Stimulated activated CD8-positive, alpha-beta memory T cell treated with anti-CD3 and anti-CD28 coated beads, Interleukin-4, amount 100 ng/mL, for 4 hours (primary cell): ENCODE results near the gene MOB3B.

Experiments
- DNase-seq, 2 donors: peaks; one replicate each; pipeline ENCODE4 v3.0.0-alpha.2; 2020; ENCODE audit warnings: low read depth in 2 of 2, low spot score in 1 of 2

MOB3B gene

DNA sequence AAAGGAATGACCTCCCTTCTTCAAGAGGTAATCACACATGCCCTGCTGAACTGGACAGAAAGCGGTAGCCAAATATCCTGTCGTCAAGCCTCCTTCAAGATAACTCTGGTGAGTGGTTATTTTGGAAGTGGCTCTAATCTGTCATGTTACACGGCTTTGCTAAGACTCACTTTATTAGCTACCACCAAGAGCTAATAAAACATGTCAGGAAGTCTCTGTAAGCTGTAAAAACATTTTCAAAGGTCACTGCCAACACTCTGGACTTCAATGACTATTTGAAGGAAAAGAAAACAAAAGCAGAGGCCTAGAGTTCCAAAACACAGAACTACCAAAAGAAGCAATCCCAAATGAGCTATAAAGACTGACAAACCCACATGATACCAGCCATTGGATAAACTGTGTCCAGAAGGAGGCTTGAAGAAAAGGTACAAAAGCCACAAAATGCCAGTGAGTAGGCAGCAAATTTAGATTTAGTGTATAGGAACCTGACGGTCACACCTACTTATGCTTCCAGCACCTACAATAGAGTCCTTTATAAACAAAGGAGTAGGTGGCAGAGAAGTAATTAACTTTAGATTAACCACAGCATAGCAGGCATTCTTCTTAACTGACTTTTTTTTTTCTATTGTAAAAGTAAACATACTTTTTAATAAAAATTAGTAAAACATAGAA is 135.3 kb downstream of the MOB3B start:
- no peak for DNase-seq

DNA sequence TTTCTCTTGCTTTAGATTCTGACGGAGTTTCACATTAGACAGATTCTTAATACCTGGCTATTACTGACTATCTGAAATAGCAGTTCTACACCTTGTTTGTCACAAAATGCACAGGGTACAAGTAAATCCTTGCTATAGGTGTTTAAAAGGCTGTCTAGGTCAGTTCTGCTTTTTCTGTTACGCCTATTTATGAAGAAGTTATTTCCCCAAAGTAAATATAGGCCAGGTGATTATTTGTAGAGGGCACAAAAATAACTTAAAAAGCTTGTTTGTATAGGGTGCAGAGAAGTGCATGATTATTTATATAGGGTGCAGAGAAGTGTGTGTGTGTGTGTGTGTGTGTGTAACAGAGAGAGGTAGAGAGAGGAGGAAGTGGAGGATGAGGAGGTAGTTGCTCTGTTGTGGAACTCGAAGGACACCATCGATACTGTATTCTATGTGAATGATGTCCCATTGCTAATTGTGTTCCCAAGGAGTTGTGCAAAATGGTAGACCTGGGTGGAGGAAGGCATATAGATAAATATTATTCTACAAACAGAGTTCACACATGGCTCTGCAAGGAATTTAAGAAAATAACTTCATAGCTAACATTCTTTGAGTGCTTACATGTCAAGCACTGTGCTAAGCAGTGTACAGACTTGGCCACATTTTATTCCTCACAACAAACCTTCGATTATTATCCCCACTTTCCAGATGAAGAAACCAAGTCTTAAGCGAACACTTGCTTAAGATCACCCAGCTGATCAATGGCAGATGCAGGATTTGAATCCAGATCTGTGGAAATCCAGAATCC is 136.4 kb downstream of the MOB3B start:
- DNase-seq, result no peak

DNA sequence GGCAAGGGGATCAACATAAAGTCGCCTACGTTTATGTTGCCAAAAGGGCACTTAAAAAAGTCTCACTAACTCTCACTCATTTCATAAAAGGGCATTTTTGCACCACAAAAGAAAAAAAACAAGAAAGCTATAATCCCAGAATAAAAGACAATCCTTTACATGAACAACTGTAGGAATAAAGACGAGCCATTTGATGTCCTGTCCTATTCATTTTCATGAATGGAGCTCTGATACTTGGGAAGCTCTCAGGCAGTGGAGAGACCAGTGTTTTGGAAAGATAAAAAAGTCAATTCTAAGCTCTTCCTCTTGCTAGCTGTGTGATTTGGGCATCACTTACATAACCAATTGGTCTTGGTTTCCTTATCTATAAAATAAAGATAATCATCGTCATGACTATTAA is 137.2 kb downstream of the MOB3B start:
- no peak for DNase-seq

DNA sequence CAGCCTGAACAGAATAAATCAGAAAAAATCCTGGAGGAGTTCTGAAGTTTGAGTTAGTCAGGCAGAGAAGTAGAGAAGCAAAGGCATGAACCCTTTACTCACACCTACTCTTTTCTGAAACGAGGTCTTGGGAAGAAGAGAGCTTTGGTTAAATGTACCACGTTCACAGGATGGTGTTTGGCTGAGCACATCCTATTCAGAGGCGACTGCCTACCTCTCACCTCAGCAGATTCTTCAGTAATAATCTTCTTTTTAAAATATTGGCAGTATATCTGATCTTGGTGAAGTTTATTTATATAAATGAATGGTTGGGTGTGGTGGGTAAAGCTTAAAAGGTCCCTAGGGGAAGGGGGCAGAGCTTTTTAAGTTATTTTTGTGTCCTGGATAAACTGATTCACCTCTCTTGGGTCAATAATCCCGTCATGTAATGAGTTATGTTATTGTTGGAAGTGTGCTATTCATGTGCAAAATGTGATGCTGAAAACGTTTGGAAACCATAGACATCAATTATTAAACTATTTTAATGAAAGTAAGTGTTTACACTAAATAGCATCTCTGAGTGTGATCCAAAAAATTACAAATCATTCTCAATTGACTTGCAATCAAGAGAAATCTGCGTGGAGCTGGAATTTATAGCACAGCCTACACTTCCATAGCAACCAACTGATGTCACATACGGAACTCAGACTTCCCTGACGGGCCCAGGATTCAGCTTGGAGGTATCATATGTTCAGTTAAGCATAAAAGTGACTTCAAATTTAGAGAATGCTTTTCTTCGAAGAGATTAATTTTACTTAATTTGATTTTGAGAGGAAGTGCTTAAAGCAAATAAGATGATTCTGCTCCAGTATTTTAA is 138.3 kb downstream of the MOB3B start:
- DNase-seq, result no peak

DNA sequence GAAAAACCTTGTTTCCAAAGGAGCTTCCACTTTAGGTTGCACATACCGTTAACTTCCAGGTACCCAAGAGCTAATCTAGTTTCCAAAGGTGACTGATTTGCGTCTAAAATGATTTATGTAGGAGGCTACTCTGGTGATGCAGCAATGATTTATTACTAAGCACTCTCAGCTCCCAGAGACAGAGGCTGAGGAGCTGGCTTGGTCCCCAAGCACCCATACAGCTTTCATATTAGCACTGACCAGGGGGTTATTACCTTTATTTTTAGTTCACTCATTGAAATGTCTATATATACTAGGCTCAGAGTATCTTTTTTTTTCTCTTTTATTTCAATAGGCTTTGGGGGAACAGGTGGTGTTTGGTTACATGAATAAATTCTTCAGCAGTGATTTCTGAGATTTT is 141.5 kb downstream of the MOB3B start:
- no peak for DNase-seq

DNA sequence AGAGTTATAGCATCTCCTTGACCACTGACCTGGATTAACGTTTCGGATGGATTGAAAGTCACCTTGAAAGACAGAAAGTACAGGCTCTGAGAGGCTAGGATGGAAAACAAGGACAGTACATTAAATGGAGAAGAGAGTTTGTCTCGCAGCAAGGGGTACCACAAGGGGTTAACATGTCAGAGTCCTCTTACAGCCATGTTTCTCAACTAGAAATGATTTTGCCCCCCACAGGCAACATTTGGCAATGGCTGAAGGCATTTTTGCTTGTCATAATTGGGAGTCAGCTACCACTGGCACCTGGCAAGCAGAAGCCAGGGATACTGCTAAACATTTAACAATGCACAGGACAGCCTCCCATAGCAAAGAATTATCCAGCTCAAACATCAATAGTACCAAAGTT is 141.9 kb downstream of the MOB3B start:
- DNase-seq, result no peak

DNA sequence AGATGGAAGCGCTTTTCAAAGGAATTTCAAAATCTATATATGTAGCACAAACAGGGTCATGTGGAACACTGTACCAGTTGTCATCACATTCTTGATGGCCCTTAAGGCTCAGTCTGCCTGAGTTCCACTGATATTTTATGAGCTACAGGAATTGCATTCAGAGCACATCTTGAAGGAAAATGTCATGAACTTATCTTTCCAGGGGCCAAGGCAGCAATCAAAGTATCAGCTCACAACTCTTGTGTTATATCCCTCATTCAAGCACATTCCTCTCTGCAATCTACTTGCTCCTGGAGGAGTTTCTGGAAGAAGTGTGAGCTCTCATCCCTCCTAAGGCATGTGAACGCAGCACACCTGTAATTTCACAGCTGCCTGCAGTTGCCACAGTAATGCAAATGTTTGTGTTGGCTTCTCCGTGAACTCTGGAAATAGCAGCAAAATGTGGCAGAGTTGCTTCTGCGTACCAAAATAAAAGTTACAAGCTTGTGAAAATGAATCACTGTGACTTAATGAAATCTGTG is 143.0 kb downstream of the MOB3B start:
- no peak for DNase-seq

DNA sequence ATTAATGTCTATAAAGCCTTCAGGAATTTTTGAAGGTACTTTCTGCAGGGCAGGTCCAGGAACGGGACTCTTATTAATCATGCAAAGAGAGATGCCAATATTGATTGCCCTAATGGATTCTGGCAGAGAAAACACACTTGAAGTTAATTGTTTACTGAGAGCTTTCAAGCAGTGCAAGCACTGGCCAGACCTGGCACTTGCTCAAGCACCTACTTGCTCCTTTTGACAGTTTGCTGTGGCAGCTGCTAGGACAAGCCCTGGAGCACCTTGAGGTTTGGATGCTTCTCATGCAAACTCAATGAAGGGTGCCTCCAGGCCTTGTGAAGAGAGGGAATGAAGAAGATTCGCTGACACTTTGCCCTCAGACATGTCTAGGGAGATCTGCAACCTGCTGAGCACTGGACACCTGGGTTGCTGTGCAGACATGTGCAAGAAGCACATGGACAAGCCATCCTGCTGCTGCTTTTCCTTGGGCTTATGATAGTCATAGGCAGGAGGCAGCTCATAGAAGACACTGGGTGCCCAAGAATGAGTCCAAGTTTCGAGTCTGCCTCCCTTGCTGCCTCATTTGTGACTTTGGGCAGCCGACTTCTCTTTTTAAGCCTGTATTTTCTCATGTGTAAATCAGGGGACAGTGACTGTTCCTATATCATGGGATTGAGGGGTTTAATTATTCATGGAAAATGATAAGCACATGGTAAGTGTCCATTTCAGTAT is 143.8 kb downstream of the MOB3B start:
- DNase-seq, result no peak

DNA sequence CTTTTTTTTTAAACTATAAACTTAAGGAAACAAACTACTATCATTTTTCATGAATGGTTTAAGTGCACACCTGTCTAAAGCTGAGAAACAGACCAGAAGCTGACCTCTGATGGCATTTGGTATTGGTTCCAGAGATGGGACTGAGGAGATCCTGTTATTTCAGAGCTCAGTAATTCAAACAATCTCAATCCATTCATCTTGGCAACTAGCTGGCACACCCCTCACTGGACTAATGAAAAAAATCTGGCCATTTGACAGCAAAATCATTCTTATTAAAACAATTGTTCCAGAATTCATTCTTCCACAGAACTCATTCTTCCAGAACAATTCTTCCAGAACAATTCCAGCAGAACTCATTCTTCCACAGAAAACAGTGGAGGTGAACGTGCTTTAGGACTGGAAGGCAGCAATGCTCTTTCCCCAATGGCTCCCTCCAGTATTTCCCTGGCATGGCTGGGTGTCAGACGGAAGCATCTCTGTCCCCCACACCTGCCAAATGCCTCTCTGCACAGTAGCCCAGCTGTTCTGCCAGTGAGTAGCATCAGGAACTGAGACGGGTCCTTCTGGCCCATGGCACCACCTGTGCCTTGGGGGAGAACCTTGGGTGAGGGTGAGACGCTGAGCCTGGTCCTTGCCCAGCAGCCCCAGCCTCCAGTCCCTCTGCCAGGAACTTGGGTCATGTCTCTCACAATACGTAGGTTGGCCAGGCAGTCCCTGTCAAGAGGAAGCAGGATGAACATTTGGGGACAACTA is 145.2 kb downstream of the MOB3B start:
- no peak for DNase-seq

DNA sequence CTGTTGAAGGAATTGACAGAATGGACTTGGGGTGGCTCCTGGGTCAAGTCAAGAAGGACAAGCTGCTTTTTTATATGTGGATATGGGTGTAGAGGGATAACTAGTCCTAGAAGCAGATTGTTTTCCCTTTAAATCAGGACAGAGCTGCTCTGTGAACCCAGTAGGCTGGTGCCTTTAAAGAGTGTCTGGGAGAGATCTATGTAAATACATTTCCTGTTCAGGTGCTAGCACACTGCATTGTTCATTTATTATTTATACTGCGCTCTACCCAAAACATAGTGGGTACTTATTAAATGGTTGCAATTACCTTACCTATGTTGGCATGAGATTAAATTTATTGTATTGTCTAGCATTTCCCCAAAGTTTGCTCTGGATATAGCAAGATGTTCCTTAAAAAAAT is 146.1 kb downstream of the MOB3B start:
- DNase-seq, result no peak

DNA sequence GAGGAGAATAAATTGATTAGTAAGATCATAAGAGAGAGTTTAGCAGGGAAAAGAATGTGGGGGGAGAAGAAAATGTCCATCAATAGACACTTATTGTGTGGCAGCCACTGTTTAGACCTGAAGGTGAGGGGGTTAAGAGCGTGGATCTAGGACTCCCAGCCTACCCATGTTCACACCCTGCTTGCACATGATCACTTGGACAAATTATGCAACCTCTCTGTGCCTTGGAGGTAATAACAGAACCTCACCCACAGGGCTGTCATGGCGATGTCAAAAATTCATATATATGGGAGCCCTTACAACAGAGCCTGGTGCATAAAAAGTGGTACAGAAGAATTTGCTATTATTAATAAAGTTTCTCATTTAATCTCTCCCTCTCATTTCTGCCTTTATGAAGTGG is 146.6 kb downstream of the MOB3B start:
- DNase-seq, result no peak

DNA sequence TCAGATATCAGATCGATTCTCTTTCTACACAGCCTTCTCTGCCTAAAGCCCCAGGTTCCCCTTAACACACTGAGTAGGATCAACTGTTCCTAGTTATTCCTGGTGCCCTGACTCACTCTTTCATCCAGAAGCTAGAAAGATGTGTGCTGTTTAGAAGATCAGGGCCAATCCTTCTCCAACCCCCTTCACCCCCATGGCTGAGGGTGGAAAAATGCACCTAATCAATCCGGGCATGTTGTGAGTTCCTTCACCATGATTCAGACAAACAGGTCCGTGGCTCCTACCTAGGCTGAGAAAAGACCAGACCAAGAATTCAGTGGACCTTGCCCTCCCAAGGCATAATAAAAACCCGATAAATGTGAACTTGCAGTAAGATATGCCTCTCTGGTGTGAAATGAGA is 147.3 kb downstream of the MOB3B start:
- DNase-seq, result no peak

DNA sequence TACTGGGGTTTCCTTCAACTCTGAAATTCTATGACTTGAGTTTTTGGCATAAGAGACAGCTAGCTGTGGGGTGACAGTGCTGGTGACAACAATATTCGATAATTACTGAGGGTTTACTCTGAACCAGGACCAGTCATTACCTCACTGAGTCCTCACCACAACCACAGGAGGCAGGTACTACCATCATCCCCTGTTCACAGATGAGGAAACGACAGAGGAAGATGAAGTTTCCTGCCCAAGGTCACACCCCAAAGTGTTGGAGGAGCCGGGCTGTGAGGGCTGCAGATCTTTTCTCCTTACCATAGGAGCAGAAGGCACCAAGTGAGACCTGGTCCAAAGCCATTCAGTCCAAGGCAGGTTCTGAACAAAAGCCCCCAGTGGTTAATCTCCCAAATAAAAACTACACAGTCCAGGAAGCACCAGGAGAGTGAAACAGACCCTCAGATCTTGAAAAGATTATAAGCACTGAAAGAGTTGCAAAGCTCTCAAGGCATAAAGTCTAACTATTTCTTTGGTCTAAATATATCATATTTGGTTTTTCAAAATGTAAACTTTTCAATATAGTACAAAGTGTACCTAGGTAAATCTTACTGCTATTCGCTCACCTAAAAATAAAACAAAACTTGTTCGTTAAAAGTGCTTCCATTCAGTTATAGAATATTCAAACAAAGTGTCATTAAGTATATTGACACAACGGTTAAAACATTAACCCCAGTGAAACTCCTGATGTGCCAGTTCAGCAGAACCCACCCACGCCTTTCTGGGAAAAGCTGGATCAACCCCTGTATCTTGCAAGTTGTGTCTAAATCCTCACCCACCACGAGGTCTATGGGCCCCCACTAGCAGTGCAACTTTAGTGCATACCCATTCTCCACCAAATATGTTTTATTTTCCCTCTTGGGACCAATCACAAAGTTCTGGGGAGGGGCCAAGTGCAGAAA is 150.0 kb downstream of the MOB3B start:
- DNase-seq, result no peak

DNA sequence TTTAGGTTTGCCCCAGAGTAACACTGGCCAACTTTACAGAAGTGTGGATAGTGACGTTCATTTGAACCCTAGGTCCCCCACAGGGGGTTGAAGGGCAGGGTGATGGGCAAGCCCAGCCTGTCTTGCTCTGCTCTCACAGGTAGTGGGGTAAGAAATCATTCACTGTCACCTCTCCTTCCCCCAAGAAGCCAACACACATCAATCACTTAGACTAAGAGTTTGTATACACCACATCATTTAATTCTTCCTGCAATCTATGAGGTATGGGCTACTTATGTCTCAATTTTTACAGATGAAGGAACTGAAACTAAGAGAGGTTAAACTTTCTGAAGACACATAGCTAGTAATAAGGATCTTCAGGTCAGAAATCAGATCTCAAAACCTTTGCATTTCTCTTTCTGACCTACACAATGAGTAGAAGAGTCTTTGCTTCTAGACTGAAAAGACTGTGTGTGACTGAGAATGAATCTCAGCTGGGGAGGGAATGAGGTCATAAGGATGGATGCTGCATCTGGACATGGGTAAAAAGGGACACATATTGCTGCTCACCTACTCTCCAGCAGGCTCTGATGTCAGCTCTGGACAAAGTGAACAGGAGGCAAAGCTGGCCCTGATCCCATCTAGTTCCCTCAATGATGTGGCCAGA is 151.7 kb downstream of the MOB3B start:
- no peak for DNase-seq

DNA sequence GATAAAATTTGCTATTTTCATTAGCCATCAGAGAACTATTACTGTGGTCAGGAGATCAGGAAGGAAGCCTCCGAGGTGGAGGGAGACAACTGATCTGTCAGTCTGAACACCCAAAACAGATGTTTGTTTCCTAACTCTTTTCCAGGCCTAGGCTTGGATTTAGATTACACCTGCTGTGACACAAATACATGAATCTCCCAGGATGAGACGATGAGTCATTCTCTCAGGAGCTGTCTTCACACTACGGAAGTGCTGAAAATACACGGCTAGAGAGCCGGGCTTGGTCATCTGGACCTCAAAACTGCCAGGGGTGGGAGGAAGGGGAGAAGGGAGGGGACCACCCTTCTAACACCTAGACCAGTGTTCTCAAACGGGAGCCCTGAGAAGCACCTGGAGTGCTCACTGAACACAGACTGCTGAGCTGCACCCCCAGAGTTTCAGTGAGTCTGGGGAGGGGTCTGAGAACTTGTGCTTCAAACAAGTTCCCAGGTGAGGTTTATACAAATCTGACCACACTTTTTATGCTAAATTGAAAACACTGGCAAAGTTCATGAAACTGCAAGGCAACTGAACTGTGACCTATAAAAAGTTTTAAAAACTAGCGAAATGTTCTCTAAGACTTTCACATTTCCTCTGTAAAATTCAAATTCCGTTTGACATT is 152.3 kb downstream of the MOB3B start:
- no peak for DNase-seq

DNA sequence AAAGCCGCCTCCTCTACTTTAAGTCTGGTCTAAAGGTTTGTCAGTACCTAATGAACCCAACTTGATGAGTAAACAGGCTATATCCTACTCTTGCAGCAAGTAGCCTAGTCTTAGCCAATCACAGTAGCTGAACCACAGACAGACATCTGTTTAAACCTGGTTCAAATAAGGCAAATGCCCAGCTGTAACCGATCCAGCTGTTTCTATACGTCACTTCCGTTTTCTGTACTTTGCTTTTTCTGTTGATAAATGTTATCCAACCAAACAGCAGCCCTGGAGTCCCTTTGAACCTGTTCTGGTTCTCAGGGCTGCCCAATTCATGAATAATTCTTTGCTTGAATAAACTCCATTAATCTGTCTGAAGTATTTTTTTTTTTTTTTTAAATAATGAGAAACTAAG is 155.8 kb downstream of the MOB3B start:
- no peak for DNase-seq

DNA sequence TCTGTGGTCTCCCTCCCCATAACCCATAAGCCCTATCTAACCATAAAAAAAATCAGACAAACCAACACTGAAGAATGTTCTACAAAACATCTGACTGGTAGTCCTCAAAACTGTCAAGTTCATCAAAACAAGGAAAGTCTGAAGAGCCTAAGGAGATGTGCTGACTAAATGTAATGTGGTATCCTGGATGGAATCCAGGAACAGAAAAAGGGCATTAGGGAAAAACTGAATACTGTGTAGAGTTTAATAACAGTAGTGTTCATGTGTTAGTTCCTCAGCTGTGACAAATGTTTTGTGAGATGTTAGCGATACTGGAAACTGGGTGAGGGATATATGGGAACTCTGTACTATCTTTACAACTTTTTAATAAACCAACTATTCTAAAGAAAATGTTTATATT is 157.0 kb downstream of the MOB3B start:
- no peak for DNase-seq

DNA sequence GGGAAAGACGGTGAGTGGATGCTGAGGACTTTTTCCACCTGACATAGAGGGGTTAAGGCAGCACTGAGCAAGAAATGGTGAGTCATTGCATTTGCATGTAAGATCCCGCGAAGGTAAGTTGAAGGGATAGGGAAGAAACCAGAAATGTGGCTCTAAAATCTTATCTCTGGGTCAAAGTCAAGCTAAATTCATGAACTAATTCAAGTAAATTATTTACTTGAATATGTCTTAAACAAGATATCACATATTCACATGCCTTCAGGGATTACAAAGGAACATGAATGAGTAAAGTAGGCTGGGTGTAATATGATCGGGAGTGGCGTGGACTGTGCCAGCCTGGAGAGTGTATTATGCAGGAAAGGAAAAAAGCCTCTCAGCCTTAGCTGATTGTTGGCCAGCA is 158.2 kb downstream of the MOB3B start:
- no peak for DNase-seq
